HAP-1 (cell line): ENCODE results near the gene NT5DC1.
A peak's percentile ranks its signal among the peaks of the same experiment; 100 is the strongest.

Source experiments
- DNase-seq, 2 experiments: peaks; one replicate each; pipeline ENCODE4 v3.0.0-alpha.2; 2016 to 2020; ENCODE audit warnings: low spot score in 2 of 2
- H3K27me3 ChIP-seq: fragments of 250-450 bp; sonication (Bioruptor Pico); 2 replicates; pipeline ENCODE4 v1.5.1; 2020; ENCODE audit warnings: low read depth, mild to moderate bottlenecking, moderate library complexity
- H3K36me3 ChIP-seq: fragments of 250-450 bp; sonication (Bioruptor Pico); replicated peaks from 2 replicates; pipeline ENCODE4 v1.5.1; 2020; ENCODE audit warnings: mild to moderate bottlenecking
- H3K4me1 ChIP-seq: fragments of 250-450 bp; sonication (Bioruptor Pico); 2 replicates; pipeline ENCODE4 v1.5.1; 2020; ENCODE audit warnings: mild to moderate bottlenecking
- H3K4me3 ChIP-seq: fragments of 250-450 bp; sonication (Bioruptor Pico); 2 replicates; pipeline ENCODE4 v1.5.1; 2020; ENCODE audit warnings: mild to moderate bottlenecking, moderate library complexity
- H3K9me3 ChIP-seq: fragments of 250-450 bp; sonication (Bioruptor Pico); 2 replicates; pipeline ENCODE4 v1.5.1; 2020; ENCODE audit warnings: mild to moderate bottlenecking, moderate library complexity
- in situ Hi-C: fragments of 300-500 bp; cut with MboI; formaldehyde crosslinking; loops from 3 replicates; pipeline ENCODE4 v1.14.3; 2020; ENCODE audit warnings: low sequenced_read_pairs, inconsistent platforms, mixed read lengths

Gene NT5DC1

DNA sequence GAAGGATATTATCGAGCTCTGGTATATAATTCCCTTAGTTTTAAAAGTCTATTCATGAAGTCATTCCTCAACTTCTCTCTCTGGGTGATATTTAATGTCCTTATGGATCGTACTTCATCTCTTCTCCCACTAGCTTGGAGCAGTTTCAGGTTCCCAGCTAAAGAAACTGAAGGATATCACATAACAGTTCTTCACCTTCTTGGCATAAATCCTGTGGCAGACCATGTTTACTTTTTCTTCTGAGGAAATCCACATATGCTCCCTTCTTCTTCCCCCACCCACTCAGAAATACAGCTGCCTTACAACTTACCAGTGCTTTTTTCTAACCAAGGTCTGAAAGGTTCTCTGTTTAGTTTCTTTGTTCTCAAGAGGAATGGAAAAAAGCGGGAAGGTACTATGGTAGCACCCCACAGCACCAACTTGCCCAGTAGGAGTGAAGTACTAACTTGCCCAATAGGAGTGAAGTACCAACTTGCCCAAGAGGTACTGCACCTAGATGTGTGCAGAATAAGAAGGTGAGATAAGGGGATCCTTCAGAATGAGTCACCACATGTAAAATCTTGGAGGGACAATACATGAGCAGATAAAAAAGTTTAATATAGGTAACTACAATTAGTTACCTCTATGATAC is 100.1 kb downstream of the NT5DC1 start:
- H3K4me3 ChIP-seq = no peak overlapping the region
- H3K27me3 ChIP-seq = no peaks in the 10 kb centered on the region
- no peak for DNase-seq
- H3K36me3 ChIP-seq = no peaks in the 10 kb centered on the region
- H3K4me1 ChIP-seq = no peaks in the 10 kb centered on the region
- in situ Hi-C loops = no loop called here
- no peaks in the 10 kb centered on the region for H3K9me3 ChIP-seq

DNA sequence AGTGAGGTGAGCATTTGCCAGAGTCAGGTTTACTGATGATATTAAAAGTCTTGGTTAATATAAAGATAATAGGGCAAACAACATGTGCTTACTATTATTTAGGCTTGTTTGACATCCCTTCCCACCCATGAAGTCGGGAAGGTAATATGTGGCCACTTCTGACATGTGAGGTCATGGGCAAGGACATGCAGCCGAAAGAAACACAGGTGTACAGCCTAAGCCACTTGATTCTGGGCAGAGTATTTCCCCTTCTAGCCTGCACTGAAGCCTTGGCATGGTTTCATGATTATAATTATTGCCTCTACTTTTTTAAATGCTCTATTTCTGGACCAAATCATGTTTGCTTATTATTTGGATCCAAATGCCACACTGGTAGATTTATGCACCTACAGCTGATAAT is 100.9 kb downstream of the NT5DC1 start:
- no peaks in the 10 kb centered on the region for H3K4me1 ChIP-seq
- H3K27me3 ChIP-seq = no peaks in the 10 kb centered on the region
- in situ Hi-C loops = no loop called here
- no peak for DNase-seq
- no peaks in the 10 kb centered on the region for H3K9me3 ChIP-seq
- H3K4me3 ChIP-seq = no peak overlapping the region
- no peaks in the 10 kb centered on the region for H3K36me3 ChIP-seq

DNA sequence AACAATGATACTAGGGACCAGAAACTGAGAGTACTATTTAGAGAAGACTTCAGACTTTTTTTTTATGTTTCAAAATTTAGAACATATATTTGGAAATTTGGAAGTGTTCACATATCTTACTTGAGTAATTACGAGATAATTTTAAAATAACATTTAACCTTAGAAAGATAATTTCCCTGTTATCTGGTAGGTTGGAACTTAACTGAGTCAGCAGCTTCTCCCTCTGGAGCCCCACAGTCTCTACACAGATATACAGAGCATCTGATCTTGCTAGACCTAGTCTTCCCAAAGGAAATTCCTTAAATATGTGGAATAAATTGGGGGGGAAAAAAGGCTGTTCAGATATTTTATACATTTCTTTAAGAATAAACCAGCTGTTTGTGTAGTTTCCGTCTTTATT is 104.6 kb downstream of the NT5DC1 start:
- H3K9me3 ChIP-seq = no peaks in the 10 kb centered on the region
- H3K27me3 ChIP-seq = no peaks in the 10 kb centered on the region
- no peak for DNase-seq
- no peaks in the 10 kb centered on the region for H3K36me3 ChIP-seq
- in situ Hi-C loops = no loop called here
- H3K4me1 ChIP-seq = no peaks in the 10 kb centered on the region
- H3K4me3 ChIP-seq = no peak overlapping the region

DNA sequence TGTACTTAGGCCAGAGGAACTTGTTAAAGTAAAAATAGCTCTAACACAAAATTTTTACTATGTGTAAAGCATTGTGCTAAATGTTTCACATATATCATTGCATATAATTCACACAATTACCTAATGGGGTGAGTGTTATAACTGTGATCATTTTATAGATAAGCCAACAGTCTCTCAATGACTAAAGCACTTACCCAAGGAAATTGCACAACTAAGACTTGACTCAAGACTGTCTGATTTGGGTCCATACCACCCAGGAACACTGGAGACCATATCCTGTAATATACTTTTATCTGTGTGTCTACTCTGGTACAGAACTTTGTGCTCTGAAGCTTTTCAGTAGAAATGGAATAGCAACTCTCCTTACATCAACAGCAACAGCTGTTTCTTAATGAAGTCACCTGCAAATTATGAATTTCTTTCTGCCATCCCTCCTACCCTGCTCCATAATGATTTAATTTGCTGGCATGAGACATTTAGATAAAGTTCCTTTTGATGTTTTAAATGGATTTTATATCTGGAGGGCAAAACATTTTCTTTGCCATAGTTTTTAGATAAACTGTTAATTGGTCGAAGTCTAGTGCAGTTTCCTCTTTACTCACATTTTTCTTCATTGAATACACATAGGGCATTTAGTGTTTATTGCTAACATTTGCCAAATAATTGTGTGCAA is 105.7 kb downstream of the NT5DC1 start:
- no peaks in the 10 kb centered on the region for H3K4me1 ChIP-seq
- DNase-seq = no peak
- H3K9me3 ChIP-seq = no peaks in the 10 kb centered on the region
- no peaks in the 10 kb centered on the region for H3K27me3 ChIP-seq
- in situ Hi-C loops = no loop called here
- H3K36me3 ChIP-seq = no peaks in the 10 kb centered on the region
- H3K4me3 ChIP-seq = no peak overlapping the region

DNA sequence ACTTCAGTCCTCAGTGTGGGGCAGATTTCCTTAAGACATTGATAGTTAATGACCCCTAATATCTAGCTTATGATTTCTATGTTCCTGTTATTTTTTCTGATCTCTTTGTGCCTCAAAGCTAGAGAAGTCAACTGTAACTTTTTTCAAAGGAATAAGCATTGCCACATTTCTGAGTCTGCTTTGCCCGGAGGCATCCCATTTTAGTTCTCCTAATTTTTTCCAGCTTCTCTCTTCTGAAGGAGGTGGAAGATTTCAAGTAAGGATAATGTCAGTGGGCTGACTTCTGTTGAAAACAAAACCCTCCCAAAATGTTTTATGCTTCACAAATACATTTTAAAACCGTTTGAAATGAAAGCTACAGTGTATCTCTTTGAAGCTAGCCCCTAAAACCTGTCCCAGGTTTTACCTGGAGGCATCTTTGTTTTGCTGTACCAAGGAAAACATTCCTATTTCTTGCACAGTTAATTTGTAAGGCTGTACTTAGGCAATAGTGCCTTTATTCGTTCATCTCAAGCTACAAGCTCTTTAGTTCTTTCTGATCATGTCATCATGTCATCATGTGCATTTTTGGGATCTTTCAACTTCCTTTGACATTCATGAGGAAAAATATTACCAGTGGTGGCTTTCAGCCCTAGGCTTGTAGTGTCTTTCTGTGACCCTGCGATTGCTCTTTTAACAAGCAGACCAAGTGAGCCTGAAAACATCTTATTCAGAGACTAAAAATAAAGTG is 107.6 kb downstream of the NT5DC1 start:
- in situ Hi-C loops = no loop called here
- Histone ChIP-seq H3K4me1 (peaks cover 5% of the 10 kb centered on the region), H3K9me3 (no peaks in the 10 kb centered on the region), H3K27me3 (no peaks in the 10 kb centered on the region), H3K4me3 (no peak overlapping the region), H3K36me3 (no peaks in the 10 kb centered on the region)
- no peak for DNase-seq

DNA sequence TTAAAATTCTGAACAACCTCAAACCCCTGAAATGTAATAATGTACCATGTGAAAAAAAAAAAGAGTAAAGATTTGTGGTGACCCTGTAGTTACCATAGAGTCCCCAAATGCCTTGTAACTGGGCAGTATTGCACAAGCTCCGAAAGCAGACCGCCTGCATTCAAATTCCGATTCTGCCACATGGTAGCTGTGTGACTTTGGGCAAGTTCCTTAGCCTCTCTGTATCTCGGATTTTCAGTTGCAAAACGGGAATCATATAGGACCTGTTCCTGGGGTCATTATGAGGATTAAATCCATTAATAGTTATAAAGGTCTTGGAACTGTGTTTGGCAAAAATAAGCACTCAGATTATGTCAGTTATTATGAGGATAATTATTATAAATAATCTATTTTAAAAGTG is 109.7 kb downstream of the NT5DC1 start:
- H3K4me3 ChIP-seq = no peak overlapping the region
- no peak for DNase-seq
- H3K4me1 ChIP-seq = peaks cover 5% of the 10 kb centered on the region
- H3K27me3 ChIP-seq = no peaks in the 10 kb centered on the region
- H3K9me3 ChIP-seq = no peaks in the 10 kb centered on the region
- in situ Hi-C loops = no loop called here
- H3K36me3 ChIP-seq = no peaks in the 10 kb centered on the region

DNA sequence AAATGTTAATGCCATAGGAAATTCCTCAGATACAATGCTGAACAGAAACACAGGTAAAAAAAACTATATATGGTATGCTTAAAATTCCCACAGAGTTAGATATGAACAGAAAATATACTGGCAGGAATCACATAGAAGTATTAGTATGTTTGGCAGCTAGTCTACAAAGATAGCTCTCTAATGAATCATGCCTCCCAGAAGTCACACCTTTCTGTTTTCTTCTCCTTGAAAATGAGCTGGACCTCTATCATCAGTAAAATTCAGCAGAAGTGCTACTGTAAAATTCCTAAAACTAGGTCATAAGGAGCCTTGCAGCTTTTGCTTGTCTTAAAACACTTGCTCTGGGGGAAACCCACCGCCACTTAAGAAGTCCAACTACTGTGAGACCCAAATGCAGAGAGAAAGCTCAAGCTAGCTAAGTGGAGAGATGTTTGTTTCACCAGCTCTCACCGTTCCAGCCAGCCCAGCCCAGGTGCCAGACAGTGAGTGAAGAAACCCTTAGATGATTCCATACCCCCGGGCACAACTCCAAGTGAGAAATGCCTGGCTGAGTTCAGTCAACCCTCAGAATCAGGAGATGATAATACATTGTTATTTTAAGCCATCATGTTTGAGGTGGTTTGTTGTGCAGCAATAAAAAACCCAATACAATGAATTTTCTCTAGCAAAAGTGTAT is 110.2 kb downstream of the NT5DC1 start:
- in situ Hi-C loops = no loop called here
- Histone ChIP-seq H3K4me3 (no peak overlapping the region), H3K27me3 (no peaks in the 10 kb centered on the region), H3K9me3 (no peaks in the 10 kb centered on the region), H3K36me3 (no peaks in the 10 kb centered on the region), H3K4me1 (peaks cover 5% of the 10 kb centered on the region)
- no peak for DNase-seq

DNA sequence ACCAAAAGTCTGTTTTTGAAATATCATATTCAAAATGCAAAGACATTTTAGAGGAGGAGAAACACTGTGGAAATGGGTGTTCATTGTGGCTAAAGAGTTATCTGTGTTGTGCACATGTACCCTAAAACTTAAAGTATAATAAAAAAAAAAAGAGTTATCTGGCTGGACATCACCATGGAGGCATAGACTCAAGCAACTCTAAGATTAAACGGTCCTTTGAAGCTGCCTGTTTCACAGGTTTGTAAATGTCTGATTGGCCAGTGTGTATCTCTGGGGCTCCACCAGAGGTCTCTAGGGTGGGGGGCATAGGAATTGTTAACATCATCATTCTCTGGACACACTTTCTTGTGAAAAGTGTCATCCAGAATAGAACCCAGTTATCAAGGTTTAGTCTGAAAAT is 114.0 kb downstream of the NT5DC1 start:
- peaks cover 5% of the 10 kb centered on the region for H3K4me1 ChIP-seq
- H3K27me3 ChIP-seq = no peaks in the 10 kb centered on the region
- H3K9me3 ChIP-seq = no peaks in the 10 kb centered on the region
- in situ Hi-C loops = no loop called here
- H3K4me3 ChIP-seq = no peak overlapping the region
- no peak for DNase-seq
- H3K36me3 ChIP-seq = no peaks in the 10 kb centered on the region

DNA sequence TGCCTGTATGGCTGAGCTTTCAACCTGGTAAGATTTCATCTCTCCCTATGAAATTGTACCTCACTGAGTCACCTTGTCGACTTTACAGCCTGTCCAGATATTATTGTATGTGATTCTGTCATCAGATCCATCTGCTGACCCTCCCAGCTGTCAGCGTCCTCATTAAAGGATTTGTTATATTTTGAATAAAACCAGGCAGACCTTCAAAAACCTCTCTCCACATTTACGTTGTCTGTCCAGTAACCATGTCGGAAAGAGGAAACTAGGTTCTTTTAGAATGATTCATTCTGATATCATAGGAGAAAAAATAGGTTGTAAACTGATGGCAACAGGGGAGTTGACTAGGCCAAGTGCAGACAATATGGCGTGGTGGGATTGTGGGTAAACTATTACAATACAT is 114.8 kb downstream of the NT5DC1 start:
- Histone ChIP-seq H3K4me1 (peaks cover 5% of the 10 kb centered on the region), H3K4me3 (no peak overlapping the region), H3K36me3 (no peaks in the 10 kb centered on the region), H3K9me3 (no peaks in the 10 kb centered on the region), H3K27me3 (no peaks in the 10 kb centered on the region)
- DNase-seq = no peak
- in situ Hi-C loops = no loop called here

DNA sequence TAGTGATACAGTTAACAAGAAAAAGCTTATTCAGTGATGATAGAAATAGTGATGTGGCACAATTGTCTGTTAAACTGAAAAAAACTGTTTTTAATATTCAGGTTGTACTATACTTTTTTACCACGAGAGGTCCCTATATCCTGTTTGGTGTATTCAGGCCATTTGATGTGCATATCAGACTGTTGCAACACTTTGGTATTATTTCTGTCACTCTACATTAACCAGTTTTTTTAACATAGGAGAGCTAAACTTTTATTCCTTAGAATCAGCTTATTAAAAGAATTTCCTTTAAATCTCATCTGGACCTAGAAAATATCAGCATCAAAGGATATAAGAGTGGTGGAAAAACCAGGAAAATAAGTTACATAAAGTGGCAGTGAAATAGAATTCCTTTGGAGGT is 116.4 kb downstream of the NT5DC1 start:
- Histone ChIP-seq H3K4me3 (no peak overlapping the region), H3K4me1 (peaks cover 4% of the 10 kb centered on the region), H3K36me3 (no peaks in the 10 kb centered on the region), H3K27me3 (no peaks in the 10 kb centered on the region), H3K9me3 (no peaks in the 10 kb centered on the region)
- in situ Hi-C loops = no loop called here
- DNase-seq = peak in 1 of 2 experiments; percentile 31

DNA sequence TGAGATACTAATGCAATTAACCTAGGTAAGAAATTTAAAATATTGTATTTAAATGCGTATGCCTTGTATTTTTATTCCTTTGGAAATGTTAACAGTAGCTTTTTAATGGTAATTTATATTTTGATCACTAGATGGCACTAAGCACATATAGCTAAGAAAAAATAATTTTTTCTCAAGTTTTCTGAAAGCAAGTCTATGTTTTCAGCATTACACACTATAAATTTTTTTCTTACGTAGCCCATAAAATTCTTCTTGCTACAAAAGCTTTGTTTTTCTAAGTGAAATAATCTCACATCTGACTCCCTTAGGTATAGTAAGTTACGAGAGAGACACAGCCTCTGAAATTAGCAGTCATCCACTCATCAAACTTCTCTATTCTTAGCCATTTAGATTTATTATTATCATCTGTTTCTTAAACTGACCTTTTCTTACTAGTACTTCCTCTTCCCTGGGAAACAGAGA is 117.5 kb downstream of the NT5DC1 start:
- no peaks in the 10 kb centered on the region for H3K9me3 ChIP-seq
- peak in 1 of 2 experiments; percentile 37 for DNase-seq
- in situ Hi-C loops = no loop called here

DNA sequence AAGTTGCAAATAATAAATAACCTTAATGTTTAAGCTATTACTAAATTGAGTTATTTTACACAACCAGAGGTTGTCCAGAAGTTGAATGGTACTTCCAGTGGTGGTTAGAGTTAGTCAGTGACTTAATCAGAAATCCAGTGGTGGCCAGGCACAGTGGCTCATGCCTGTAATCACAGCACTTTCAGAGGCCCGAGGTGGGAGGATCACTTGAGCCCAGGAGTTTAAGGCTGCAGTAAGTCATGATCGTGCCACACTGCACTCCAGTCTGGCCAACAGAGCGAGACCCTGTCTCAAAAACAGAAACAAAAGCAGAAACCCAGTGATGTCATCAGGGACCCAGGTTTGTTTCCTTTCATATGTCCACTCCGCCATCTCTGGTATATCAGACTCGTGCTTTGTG is 118.2 kb downstream of the NT5DC1 start:
- no peak for DNase-seq
- Histone ChIP-seq H3K27me3 (no peaks in the 10 kb centered on the region), H3K4me3 (no peak overlapping the region), H3K4me1 (no peaks in the 10 kb centered on the region), H3K9me3 (no peaks in the 10 kb centered on the region), H3K36me3 (no peaks in the 10 kb centered on the region)
- in situ Hi-C loops = no loop called here

More for the DNA sequence above, 117.5 kb downstream of the NT5DC1 start:
- Histone ChIP-seq H3K4me1 (no peaks in the 10 kb centered on the region), H3K4me3 (no peak overlapping the region), H3K36me3 (no peaks in the 10 kb centered on the region), H3K27me3 (no peaks in the 10 kb centered on the region)

DNA sequence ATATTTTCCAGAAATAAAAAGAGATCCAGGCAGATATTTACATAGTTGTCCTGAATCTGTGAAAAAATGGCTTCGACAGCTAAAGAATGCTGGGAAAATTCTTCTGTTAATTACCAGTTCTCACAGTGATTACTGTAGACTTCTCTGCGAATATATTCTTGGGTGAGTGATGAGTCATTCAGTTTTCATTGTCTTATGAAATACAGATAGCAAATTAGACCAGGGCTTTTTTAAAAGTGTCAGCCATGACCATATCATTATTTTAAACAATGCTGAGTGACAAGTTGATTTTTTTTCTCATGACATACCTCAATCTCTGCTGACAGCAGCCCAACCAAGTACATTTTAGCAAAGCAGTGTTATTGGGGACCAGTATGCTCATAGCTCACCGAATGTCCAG is 120.4 kb downstream of the NT5DC1 start:
- Histone ChIP-seq H3K27me3 (no peaks in the 10 kb centered on the region), H3K9me3 (no peaks in the 10 kb centered on the region), H3K36me3 (no peaks in the 10 kb centered on the region), H3K4me3 (no peak overlapping the region), H3K4me1 (no peaks in the 10 kb centered on the region)
- in situ Hi-C loops = no loop called here
- no peak for DNase-seq

DNA sequence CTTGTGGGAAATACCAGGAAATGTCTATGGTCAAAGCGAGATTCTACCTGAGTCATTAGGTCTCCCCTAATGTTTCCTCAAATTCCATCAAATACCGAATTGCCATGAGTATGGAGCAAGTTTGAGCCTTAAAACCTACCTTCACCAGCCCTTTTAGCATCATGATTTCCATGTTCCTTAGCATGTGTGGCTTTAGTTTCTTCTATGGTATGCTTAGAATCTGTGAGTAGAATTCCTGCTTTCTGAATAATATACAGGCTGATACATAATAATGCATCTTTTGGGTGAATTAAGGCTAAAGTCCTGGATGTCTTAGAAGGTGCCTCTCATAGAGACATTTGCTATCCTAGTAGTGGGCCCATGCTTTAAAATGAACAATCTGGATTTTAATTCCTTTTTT is 121.3 kb downstream of the NT5DC1 start:
- no peaks in the 10 kb centered on the region for H3K4me1 ChIP-seq
- in situ Hi-C loops = no loop called here
- DNase-seq = no peak
- H3K9me3 ChIP-seq = no peaks in the 10 kb centered on the region
- no peaks in the 10 kb centered on the region for H3K36me3 ChIP-seq
- H3K4me3 ChIP-seq = no peak overlapping the region
- H3K27me3 ChIP-seq = no peaks in the 10 kb centered on the region
